Prostate gland (tissue), 2 donors: ENCODE data around the gene ZNF688.
"Not testable (repeated sequence)": the region's sequence is repeated elsewhere in the genome, so short reads cannot be mapped to it uniquely, and the experiment has no call there.

Experiments used
- CTCF ChIP-seq, 4 experiments: fragments of 200-600 bp in 2 of 4; fragments of 450-650 bp in 2 of 4; sonication (generic) in 2 of 4; IDR thresholded peaks; 1 replicate in 3 of 4; 2 replicates in 1 of 4; pipeline ENCODE4 v1.5.1; 2016 to 2019; ENCODE audit warnings: antibody characterized with exemption in 4 of 4, mild to moderate bottlenecking in 2 of 4, moderate library complexity in 2 of 4
- POLR2A ChIP-seq: fragments of 450-650 bp; IDR thresholded peaks from one replicate; pipeline ENCODE4 v1.6.1; 2016; ENCODE audit warnings: antibody characterized with exemption, mild to moderate bottlenecking
- POLR2AphosphoS5 ChIP-seq: sonication (generic); formaldehyde crosslinking; IDR thresholded peaks from one replicate; pipeline ENCODE4 v1.6.1; 2017; ENCODE audit warnings: antibody characterized with exemption

DNA sequence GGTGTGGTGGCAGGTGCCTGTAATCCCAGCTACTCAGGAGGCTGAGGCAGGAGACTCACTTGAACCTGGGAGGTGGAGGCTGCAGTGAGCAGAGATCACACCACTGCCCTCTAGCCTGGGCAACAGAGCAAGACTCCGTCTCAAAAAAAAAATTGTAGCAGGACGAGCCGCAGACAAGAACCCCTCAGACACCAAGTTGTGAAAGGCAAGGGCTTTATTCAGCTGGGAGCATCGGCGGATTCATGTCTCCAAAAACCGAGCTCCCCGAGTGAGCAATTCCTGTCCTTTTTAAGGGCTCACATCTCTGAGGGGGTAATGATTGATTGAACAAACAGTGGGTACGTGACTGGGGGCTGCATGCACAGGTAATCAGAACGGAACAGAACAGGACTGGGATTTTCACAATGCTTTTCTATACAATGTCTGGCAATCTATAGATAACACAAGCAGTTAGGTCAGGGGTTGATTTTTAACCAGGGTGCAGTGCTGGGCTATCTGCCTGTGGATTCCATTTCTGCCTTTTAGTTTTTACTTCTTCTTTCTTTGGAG is 30.5 kb downstream of the ZNF688 start:
- TF ChIP-seq CTCF (IDR thresholded peaks at IDR 0.05); POLR2AphosphoS5; POLR2A: not testable (repeated sequence)
